ENCODE measurements around the gene FEZ2.

Gene FEZ2

DNA sequence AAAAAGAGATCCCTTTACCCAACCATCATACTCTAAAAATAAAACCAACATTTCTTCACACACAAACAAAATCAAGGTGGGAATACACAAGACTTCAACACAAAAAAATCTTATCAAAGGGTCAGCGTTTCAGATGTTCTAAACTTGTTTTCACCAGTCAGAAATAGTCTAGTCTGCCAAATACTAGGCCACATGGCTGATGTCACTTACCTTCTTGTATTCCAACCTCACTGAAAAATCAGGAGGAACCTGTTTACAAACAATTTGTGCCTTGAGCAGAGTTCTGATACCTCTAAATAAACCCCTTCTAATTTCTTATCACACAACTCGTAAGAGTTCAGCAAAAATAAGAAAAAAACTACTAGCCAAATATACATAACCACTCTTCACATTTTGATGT, 20.1 kb downstream of the FEZ2 start:
- no peaks in the 10 kb centered on the region for H3K4me1 ChIP-seq (ENCODE audit: low read depth, poor library complexity, severe bottlenecking)
- no peak overlapping the region for H3K4me3 ChIP-seq (IDR thresholded peaks at IDR 0.05; ENCODE audit: insufficient read depth, low read depth, low read length)
- no peak overlapping the region for H2AFZ ChIP-seq (ENCODE audit: low read depth)
- no peak overlapping the region for H3K4me2 ChIP-seq
- no peak overlapping the region for H3K9ac ChIP-seq
- TF ChIP-seq, protein P1, sequence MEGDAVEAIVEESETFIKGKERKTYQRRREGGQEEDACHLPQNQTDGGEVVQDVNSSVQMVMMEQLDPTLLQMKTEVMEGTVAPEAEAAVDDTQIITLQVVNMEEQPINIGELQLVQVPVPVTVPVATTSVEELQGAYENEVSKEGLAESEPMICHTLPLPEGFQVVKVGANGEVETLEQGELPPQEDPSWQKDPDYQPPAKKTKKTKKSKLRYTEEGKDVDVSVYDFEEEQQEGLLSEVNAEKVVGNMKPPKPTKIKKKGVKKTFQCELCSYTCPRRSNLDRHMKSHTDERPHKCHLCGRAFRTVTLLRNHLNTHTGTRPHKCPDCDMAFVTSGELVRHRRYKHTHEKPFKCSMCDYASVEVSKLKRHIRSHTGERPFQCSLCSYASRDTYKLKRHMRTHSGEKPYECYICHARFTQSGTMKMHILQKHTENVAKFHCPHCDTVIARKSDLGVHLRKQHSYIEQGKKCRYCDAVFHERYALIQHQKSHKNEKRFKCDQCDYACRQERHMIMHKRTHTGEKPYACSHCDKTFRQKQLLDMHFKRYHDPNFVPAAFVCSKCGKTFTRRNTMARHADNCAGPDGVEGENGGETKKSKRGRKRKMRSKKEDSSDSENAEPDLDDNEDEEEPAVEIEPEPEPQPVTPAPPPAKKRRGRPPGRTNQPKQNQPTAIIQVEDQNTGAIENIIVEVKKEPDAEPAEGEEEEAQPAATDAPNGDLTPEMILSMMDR (conservative IDR thresholded peaks at IDR 0.05; ENCODE audit: low read depth, low read length): no peak
- no peaks in the 10 kb centered on the region; the same call in none of the 2 replicates for H3K27me3 ChIP-seq (ENCODE audit: insufficient read depth, low read depth)
- peaks cover 6% of the 10 kb centered on the region; the same call in 1 of the 2 replicates for H3K36me3 ChIP-seq (ENCODE audit: insufficient read depth)
- H3K27ac ChIP-seq: no peak overlapping the region
- H3K79me2 ChIP-seq (ENCODE audit: insufficient read depth, low read depth): no peaks in the 10 kb centered on the region
- no peaks in the 10 kb centered on the region for H4K20me1 ChIP-seq (ENCODE audit: insufficient read depth)

DNA sequence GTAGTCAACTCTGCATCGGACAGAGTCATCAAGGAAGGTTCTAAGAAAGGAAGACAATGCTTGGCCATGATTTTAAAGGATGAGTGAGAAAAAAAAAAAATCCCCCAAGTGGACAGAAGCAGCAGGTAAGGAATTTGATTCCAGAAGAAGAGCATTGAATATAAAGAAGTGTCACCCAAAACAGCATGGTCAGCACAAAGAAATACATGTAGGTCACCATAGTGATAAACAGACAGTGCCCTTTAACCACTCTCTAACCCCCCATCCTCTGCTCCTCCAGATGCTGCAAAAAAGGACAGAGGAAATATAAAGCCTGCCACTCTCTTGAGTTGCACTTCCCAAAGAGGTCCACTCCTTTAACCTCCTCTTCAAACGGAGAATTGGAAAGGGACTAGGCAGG, 23.4 kb downstream of the FEZ2 start:
- TF ChIP-seq, protein P1 (conservative IDR thresholded peaks at IDR 0.05; ENCODE audit: low read depth, low read length): no peak
- no peaks in the 10 kb centered on the region; the same call in none of the 2 replicates for H3K27me3 ChIP-seq (ENCODE audit: insufficient read depth, low read depth)
- H3K4me2 ChIP-seq: no peak overlapping the region
- H3K79me2 ChIP-seq (ENCODE audit: insufficient read depth, low read depth): no peaks in the 10 kb centered on the region
- H3K4me3 ChIP-seq (IDR thresholded peaks at IDR 0.05; ENCODE audit: insufficient read depth, low read depth, low read length): no peak overlapping the region
- no peak overlapping the region for H3K27ac ChIP-seq
- H3K9ac ChIP-seq: no peak overlapping the region
- H3K36me3 ChIP-seq (ENCODE audit: insufficient read depth): no peaks in the 10 kb centered on the region
- H2AFZ ChIP-seq (ENCODE audit: low read depth): no peak overlapping the region
- H3K4me1 ChIP-seq (ENCODE audit: low read depth, poor library complexity, severe bottlenecking): no peaks in the 10 kb centered on the region
- H4K20me1 ChIP-seq (ENCODE audit: insufficient read depth): no peaks in the 10 kb centered on the region

DNA sequence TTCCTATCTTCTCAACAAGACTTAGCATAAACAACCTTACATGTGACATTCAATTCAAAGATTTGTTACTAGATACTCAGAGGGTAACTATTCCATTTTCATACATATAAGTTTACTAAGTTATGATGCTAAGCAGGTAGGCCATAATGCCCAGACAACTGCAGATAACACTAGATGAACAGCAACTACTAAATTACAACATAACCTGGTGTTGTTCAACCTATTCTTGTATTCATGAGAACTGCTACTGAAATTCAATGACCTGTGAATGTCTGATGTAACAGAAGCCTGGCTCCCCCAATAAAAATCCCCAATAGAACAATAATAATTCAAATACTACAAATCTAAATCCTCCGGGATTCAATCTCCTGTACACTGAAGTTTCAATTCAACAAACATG, 24.8 kb downstream of the FEZ2 start:
- Histone ChIP-seq H4K20me1 (ENCODE audit: insufficient read depth) (no peaks in the 10 kb centered on the region), H2AFZ (ENCODE audit: low read depth) (no peak overlapping the region), H3K9ac (no peak overlapping the region), H3K36me3 (ENCODE audit: insufficient read depth) (no peaks in the 10 kb centered on the region), H3K27ac (no peak overlapping the region), H3K79me2 (ENCODE audit: insufficient read depth, low read depth) (no peaks in the 10 kb centered on the region), H3K4me2 (no peak overlapping the region), H3K4me1 (ENCODE audit: low read depth, poor library complexity, severe bottlenecking) (no peaks in the 10 kb centered on the region), H3K4me3 (IDR thresholded peaks at IDR 0.05; ENCODE audit: insufficient read depth, low read depth, low read length) (no peak overlapping the region), H3K27me3 (ENCODE audit: insufficient read depth, low read depth) (no peaks in the 10 kb centered on the region; the same call in none of the 2 replicates)
- TF ChIP-seq, protein P1 (conservative IDR thresholded peaks at IDR 0.05; ENCODE audit: low read depth, low read length): no peak

GRCh38 chr2:36572719-36573059, 25.3 kb downstream of the FEZ2 start:
- no peak overlapping the region for H3K4me3 ChIP-seq (IDR thresholded peaks at IDR 0.05; ENCODE audit: insufficient read depth, low read depth, low read length)
- H2AFZ ChIP-seq (ENCODE audit: low read depth): no peak overlapping the region
- H3K4me2 ChIP-seq: no peak overlapping the region
- TF ChIP-seq, protein P1 (conservative IDR thresholded peaks at IDR 0.05; ENCODE audit: low read depth, low read length): no peak
- no peak overlapping the region for H3K27ac ChIP-seq
- no peaks in the 10 kb centered on the region for H3K36me3 ChIP-seq (ENCODE audit: insufficient read depth)
- no peaks in the 10 kb centered on the region for H3K79me2 ChIP-seq (ENCODE audit: insufficient read depth, low read depth)
- no peaks in the 10 kb centered on the region; the same call in none of the 2 replicates for H3K27me3 ChIP-seq (ENCODE audit: insufficient read depth, low read depth)
- no peaks in the 10 kb centered on the region for H4K20me1 ChIP-seq (ENCODE audit: insufficient read depth)
- H3K4me1 ChIP-seq (ENCODE audit: low read depth, poor library complexity, severe bottlenecking): no peaks in the 10 kb centered on the region
- no peak overlapping the region for H3K9ac ChIP-seq
